ENCODE measurements around the gene DBNDD1. TPM values are rescaled to one million over a fixed set of nuclear protein-coding genes. Genes with fewer than 3 reads are reported as not detected.

Gene DBNDD1
- total and polyA plus RNA-seq, 4 donors = 0.09 to 1.5 (median 0.82) TPM

- Histone ChIP-seq H3K27me3 (ENCODE audit: control insufficient read depth in 4 of 4, insufficient read depth in 4 of 4, low read length in 3 of 4) (no peaks in the 10 kb centered on the region), H3K27ac (ENCODE audit: low read depth in 1 of 2, low read length in 2 of 2) (peak overlapping the region; percentile 83 to 94), H3K9ac (ENCODE audit: low read depth in 1 of 2, low read length in 2 of 2) (peak overlapping the region in 1 of 2 donors; percentile 43), H3K36me3 (ENCODE audit: control insufficient read depth in 4 of 4, insufficient read depth in 3 of 4, low read depth in 1 of 4, low read length in 3 of 4) (peaks cover 0 to 23% (median 8%) of the 10 kb centered on the region in 4 donors), H3K4me3 (ENCODE audit: low read depth in 1 of 3, low read length in 3 of 3) (peak overlapping the region; percentile 36 to 48 (median 46)), H3K9me3 (ENCODE audit: control insufficient read depth in 4 of 4, low read length in 3 of 4) (no peaks in the 10 kb centered on the region), H3K4me1 (ENCODE audit: control insufficient read depth in 4 of 4, insufficient read depth in 4 of 4, low read length in 3 of 4) (peaks cover 0 to 17% (median 8%) of the 10 kb centered on the region in 4 donors)
- 49% methylated on average over 23 of the region's 23 CpGs for WGBS
- DNase-seq (ENCODE audit: low spot score) = no peak
- TF ChIP-seq HNF4A (conservative IDR thresholded peaks at IDR 0.05) (no peak), MAX (IDR thresholded peaks at IDR 0.05) (no peak), YY1 (IDR thresholded peaks at IDR 0.05) (no peak), JUND (IDR thresholded peaks at IDR 0.05) (no peak), TAF1 (conservative IDR thresholded peaks at IDR 0.05) (no peak), CTCF (IDR thresholded peaks at IDR 0.05; ENCODE audit: low read depth, low read length, missing input control) (no peak), GABPA (IDR thresholded peaks at IDR 0.05 in 1 of 2, conservative IDR thresholded peaks at IDR 0.05 in 1 of 2) (no peak), RAD21 (IDR thresholded peaks at IDR 0.05) (no peak)
These were observed 27.1 kb upstream of the DBNDD1 start for GRCh38 chr16:90046122-90046970.

GRCh38 chr16:90044111-90044551 is 24.9 kb upstream of the DBNDD1 start:
- H3K27me3 ChIP-seq (ENCODE audit: control insufficient read depth in 4 of 4, insufficient read depth in 4 of 4, low read length in 3 of 4) = no peaks in the 10 kb centered on the region
- DNase-seq (ENCODE audit: low spot score) = no peak
- H3K27ac ChIP-seq (ENCODE audit: low read depth in 1 of 2, low read length in 2 of 2) = no peak overlapping the region
- 87% methylated on average over 7 of the region's 7 CpGs for WGBS
- TF ChIP-seq TAF1 (conservative IDR thresholded peaks at IDR 0.05) (no peak), EGR1 (IDR thresholded peaks at IDR 0.05; ENCODE audit: low read depth in 2 of 2) (no peak)
- peaks cover 0 to 17% (median 8%) of the 10 kb centered on the region in 4 donors for H3K4me1 ChIP-seq (ENCODE audit: control insufficient read depth in 4 of 4, insufficient read depth in 4 of 4, low read length in 3 of 4)
- H3K36me3 ChIP-seq (ENCODE audit: control insufficient read depth in 4 of 4, insufficient read depth in 3 of 4, low read depth in 1 of 4, low read length in 3 of 4) = peaks cover 0 to 37% (median 8%) of the 10 kb centered on the region in 4 donors
- H3K4me3 ChIP-seq (ENCODE audit: low read depth in 1 of 3, low read length in 3 of 3) = no peak overlapping the region
- no peaks in the 10 kb centered on the region for H3K9me3 ChIP-seq (ENCODE audit: control insufficient read depth in 4 of 4, low read length in 3 of 4)
- H3K9ac ChIP-seq (ENCODE audit: low read depth in 1 of 2, low read length in 2 of 2) = no peak overlapping the region

GRCh38 chr16:90043526-90043925 is 24.3 kb upstream of the DBNDD1 start:
- no peak for TF ChIP-seq NR2F2 (IDR thresholded peaks at IDR 0.05)
- DNase-seq (ENCODE audit: low spot score) = no peak
- 92% methylated on average over 20 of the region's 20 CpGs for WGBS
- Histone ChIP-seq H3K27ac (ENCODE audit: low read depth in 1 of 2, low read length in 2 of 2) (no peak overlapping the region), H3K9me3 (ENCODE audit: control insufficient read depth in 4 of 4, low read length in 3 of 4) (no peaks in the 10 kb centered on the region), H3K36me3 (ENCODE audit: control insufficient read depth in 4 of 4, insufficient read depth in 3 of 4, low read depth in 1 of 4, low read length in 3 of 4) (peaks cover 0 to 41% (median 8%) of the 10 kb centered on the region in 4 donors), H3K9ac (ENCODE audit: low read depth in 1 of 2, low read length in 2 of 2) (no peak overlapping the region), H3K4me1 (ENCODE audit: control insufficient read depth in 4 of 4, insufficient read depth in 4 of 4, low read length in 3 of 4) (peaks cover 0 to 17% (median 8%) of the 10 kb centered on the region in 4 donors), H3K27me3 (ENCODE audit: control insufficient read depth in 4 of 4, insufficient read depth in 4 of 4, low read length in 3 of 4) (no peaks in the 10 kb centered on the region), H3K4me3 (ENCODE audit: low read depth in 1 of 3, low read length in 3 of 3) (no peak overlapping the region)
